GM21717 (cell line): Measurements from ENCODE around the gene SPCS1.
"Not testable (repeated sequence)": the region's sequence is repeated elsewhere in the genome, so short reads cannot be mapped to it uniquely, and the experiment has no call there.

Experiments used
- ATAC-seq: cut with Tn5 transposase; IDR thresholded peaks from one replicate; pipeline ENCODE4 v1.9.1; 2021; ENCODE audit warnings: mild to moderate bottlenecking, moderate library complexity; ENCODE audit not compliant: unreplicated experiment

Gene SPCS1

GRCh38 chr3:52728753-52729152 is 22.8 kb downstream of the SPCS1 start:
- not testable (repeated sequence) for ATAC-seq

- ATAC-seq, result no peak
Observed at GRCh38 chr3:52730681-52731080, 24.8 kb downstream of the SPCS1 start.

GRCh38 chr3:52731590-52731989 is 25.7 kb downstream of the SPCS1 start:
- no peak for ATAC-seq

- no peak for ATAC-seq
Observed at GRCh38 chr3:52733256-52733891, 27.5 kb downstream of the SPCS1 start.

GRCh38 chr3:52739730-52740129 is 33.8 kb downstream of the SPCS1 start:
- no peak for ATAC-seq

- ATAC-seq, result no peak
Observed at GRCh38 chr3:52742418-52743041, 36.6 kb downstream of the SPCS1 start.

GRCh38 chr3:52743152-52743551 is 37.2 kb downstream of the SPCS1 start:
- no peak for ATAC-seq

- no peak for ATAC-seq
Observed at GRCh38 chr3:52743721-52744120, 37.8 kb downstream of the SPCS1 start.

- ATAC-seq, result no peak
Observed at GRCh38 chr3:52752045-52752660, 46.2 kb downstream of the SPCS1 start.

- ATAC-seq, result no peak
Observed at GRCh38 chr3:52754373-52754772, 48.5 kb downstream of the SPCS1 start.

- ATAC-seq, result no peak
Observed at GRCh38 chr3:52756141-52756540, 50.2 kb downstream of the SPCS1 start.
